Measurements from ENCODE around the gene ADGRL3. TPM values are rescaled to one million over a fixed set of nuclear protein-coding genes. Genes with fewer than 3 reads are reported as not detected.

The ADGRL3 gene
- total and polyA plus RNA-seq, 12 donors, result 2.4 to 182 (median 22.1) TPM

GRCh38 chr4:61604054-61604453 lies 403.9 kb downstream of the ADGRL3 start:
- Histone ChIP-seq H3K36me3 (replicated peaks in 1 of 2) (no peaks in the 10 kb centered on the region), H3K27ac (no peak overlapping the region), H3K4me3 (no peak overlapping the region), H3K9me3 (replicated peaks in 1 of 3) (no peaks in the 10 kb centered on the region), H3K4me1 (replicated peaks in 1 of 2) (peaks cover 0 to 9% of the 10 kb centered on the region in 2 donors), H3K27me3 (no peaks in the 10 kb centered on the region)
- DNase-seq, result no peak
- TF ChIP-seq POLR2A (IDR thresholded peaks at IDR 0.05), result no peak
- TF ChIP-seq CTCF (IDR thresholded peaks at IDR 0.05), result no peak
- 68 to 89% (median 83%) methylated on average over 2 of the region's 2 CpGs for WGBS, 4 donors
- intact Hi-C loops (cut with DNase I), result no loop called here

GRCh38 chr4:61605984-61606383 lies 405.9 kb downstream of the ADGRL3 start:
- Histone ChIP-seq H3K9me3 (replicated peaks in 1 of 3) (no peaks in the 10 kb centered on the region), H3K4me3 (no peak overlapping the region), H3K36me3 (replicated peaks in 1 of 2) (no peaks in the 10 kb centered on the region), H3K27ac (no peak overlapping the region), H3K27me3 (no peaks in the 10 kb centered on the region), H3K4me1 (replicated peaks in 1 of 2) (peaks cover 0 to 9% of the 10 kb centered on the region in 2 donors)
- TF ChIP-seq CTCF (IDR thresholded peaks at IDR 0.05) (no peak), POLR2A (IDR thresholded peaks at IDR 0.05) (no peak)
- DNase-seq, result no peak
- intact Hi-C loops (cut with DNase I), result no loop called here

GRCh38 chr4:61614231-61614630 lies 414.1 kb downstream of the ADGRL3 start:
- no peak for TF ChIP-seq CTCF (IDR thresholded peaks at IDR 0.05)
- TF ChIP-seq POLR2A (IDR thresholded peaks at IDR 0.05), result no peak
- H3K4me3 ChIP-seq, result no peak overlapping the region
- intact Hi-C loops (cut with DNase I), result no loop called here
- no peaks in the 10 kb centered on the region for H3K27me3 ChIP-seq
- no peaks in the 10 kb centered on the region for H3K4me1 ChIP-seq (replicated peaks in 1 of 2)
- no peak for DNase-seq
- no peaks in the 10 kb centered on the region for H3K36me3 ChIP-seq (replicated peaks in 1 of 2)
- no peak overlapping the region for H3K27ac ChIP-seq
- H3K9me3 ChIP-seq (replicated peaks in 1 of 3), result no peaks in the 10 kb centered on the region

GRCh38 chr4:61619528-61619927 lies 419.4 kb downstream of the ADGRL3 start:
- TF ChIP-seq POLR2A (IDR thresholded peaks at IDR 0.05), result no peak
- no peak for TF ChIP-seq CTCF (IDR thresholded peaks at IDR 0.05)
- Histone ChIP-seq H3K4me1 (replicated peaks in 1 of 2) (no peaks in the 10 kb centered on the region), H3K4me3 (no peak overlapping the region), H3K27me3 (no peaks in the 10 kb centered on the region), H3K27ac (no peak overlapping the region), H3K9me3 (replicated peaks in 1 of 3) (no peaks in the 10 kb centered on the region), H3K36me3 (replicated peaks in 1 of 2) (no peaks in the 10 kb centered on the region)
- 62 to 68% (median 65%) methylated on average over 4 of the region's 4 CpGs for WGBS, 4 donors
- no peak for DNase-seq
- intact Hi-C loops (cut with DNase I), result no loop called here

All from adrenal gland (tissue), 12 donors.